ENCODE data around the gene CTSL.
"Not testable (repeated sequence)": the region's sequence is repeated elsewhere in the genome, so short reads cannot be mapped to it uniquely, and the experiment has no call there.

DNA sequence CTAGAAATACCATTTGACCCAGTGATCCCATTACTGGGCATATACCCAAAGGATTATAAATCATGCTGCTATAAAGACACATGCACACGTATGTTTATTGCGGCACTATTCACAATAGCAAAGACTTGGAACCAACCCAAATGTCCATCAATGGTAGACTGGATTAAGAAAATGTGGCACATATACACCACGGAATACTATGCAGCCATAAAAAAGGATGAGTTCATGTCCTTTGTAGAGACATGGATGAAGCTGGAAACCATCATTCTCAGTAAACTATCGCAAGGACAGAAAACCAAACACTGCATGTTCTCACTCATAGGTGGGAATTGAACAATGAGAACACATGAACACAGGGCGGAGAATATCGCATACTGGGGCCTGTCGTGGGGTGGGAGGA lies 18.3 kb downstream of the CTSL start:
- TF ChIP-seq, protein P1, sequence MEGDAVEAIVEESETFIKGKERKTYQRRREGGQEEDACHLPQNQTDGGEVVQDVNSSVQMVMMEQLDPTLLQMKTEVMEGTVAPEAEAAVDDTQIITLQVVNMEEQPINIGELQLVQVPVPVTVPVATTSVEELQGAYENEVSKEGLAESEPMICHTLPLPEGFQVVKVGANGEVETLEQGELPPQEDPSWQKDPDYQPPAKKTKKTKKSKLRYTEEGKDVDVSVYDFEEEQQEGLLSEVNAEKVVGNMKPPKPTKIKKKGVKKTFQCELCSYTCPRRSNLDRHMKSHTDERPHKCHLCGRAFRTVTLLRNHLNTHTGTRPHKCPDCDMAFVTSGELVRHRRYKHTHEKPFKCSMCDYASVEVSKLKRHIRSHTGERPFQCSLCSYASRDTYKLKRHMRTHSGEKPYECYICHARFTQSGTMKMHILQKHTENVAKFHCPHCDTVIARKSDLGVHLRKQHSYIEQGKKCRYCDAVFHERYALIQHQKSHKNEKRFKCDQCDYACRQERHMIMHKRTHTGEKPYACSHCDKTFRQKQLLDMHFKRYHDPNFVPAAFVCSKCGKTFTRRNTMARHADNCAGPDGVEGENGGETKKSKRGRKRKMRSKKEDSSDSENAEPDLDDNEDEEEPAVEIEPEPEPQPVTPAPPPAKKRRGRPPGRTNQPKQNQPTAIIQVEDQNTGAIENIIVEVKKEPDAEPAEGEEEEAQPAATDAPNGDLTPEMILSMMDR (conservative IDR thresholded peaks at IDR 0.05; ENCODE audit: low read depth in 2 of 2): not testable (repeated sequence)
- TF ChIP-seq, protein P2, sequence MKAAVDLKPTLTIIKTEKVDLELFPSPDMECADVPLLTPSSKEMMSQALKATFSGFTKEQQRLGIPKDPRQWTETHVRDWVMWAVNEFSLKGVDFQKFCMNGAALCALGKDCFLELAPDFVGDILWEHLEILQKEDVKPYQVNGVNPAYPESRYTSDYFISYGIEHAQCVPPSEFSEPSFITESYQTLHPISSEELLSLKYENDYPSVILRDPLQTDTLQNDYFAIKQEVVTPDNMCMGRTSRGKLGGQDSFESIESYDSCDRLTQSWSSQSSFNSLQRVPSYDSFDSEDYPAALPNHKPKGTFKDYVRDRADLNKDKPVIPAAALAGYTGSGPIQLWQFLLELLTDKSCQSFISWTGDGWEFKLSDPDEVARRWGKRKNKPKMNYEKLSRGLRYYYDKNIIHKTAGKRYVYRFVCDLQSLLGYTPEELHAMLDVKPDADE (IDR thresholded peaks at IDR 0.05): not testable (repeated sequence)
- TF ChIP-seq POLR2AphosphoS5 (IDR thresholded peaks at IDR 0.05; ENCODE audit: low read depth); EZH2phosphoT487 (IDR thresholded peaks at IDR 0.05; ENCODE audit: unreplicated experiment); EZH2 (IDR thresholded peaks at IDR 0.05; ENCODE audit: low read depth, unreplicated experiment); NANOG (IDR thresholded peaks at IDR 0.05; ENCODE audit: borderline replicate concordance): not testable (repeated sequence)
